PC-9 (cell line): ENCODE results near the gene PRDM16.

Experiments used
- CTCF ChIP-seq: fragments of 200-600 bp; sonication (generic); conservative IDR thresholded peaks from 2 replicates; pipeline ENCODE4 v1.6.1; 2017; ENCODE audit warnings: mixed run types, antibody characterized with exemption, mild to moderate bottlenecking, moderate library complexity
- EZH2 ChIP-seq: fragments of 200-600 bp; sonication (generic); IDR thresholded peaks from 2 replicates; pipeline ENCODE4 v1.8.0; 2017; ENCODE audit warnings: antibody characterized with exemption, low read depth

DNA sequence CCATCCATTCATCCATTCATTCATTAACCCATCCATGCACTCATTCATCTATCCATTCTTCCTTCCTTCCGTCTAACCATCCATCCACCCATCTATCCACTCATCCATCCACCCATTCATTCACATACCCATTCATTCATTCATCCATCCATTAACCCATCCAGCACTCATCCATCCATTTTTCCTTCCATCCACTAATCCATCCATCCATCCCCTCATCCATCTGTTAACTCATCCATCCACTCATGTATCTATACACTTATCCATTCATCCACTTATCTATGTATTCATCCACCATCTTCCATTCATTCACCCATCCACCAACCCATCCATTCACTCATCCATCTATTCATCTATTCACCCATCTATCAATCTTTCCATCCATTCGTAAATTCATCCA, 107.8 kb downstream of the PRDM16 start:
- TF ChIP-seq CTCF (no peak), EZH2 (no peak)
